ENCODE measurements around the gene BCKDHA. TPM values are rescaled to one million over a fixed set of nuclear protein-coding genes. Genes with fewer than 3 reads are reported as not detected.
A peak's percentile ranks its signal among the peaks of the same experiment; 100 is the strongest.

The BCKDHA gene
- total and polyA plus RNA-seq, 2 donors (not counting 3 experiments of a cell fraction or from before 2014, with no cell fraction given): 16.5 to 50.4 TPM

DNA sequence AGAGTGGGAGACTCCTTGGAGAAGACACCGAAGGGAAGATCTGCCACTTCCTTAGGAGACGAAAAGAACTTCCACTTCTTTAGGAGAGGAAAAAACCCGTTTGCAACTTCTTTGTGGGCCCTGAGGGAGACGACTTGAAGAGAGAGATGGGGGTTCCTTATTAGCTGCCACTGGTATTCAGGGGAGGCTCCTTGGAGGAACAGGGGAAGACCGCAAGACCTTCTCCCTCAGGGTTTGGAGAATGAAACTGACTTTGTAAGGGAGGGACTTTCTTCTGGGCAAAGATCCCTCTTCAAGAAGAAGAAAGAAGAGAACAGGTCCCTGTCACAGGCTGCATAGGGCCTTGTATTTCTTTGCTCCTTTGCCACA, 416 bp downstream of the BCKDHA start:
- peak overlapping the region; percentile 79 to 95 (median 81) for H3K4me3 ChIP-seq (replicated peaks in 1 of 3; ENCODE audit: insufficient read depth in 1 of 3, low read depth in 1 of 3, low read length in 3 of 3)
- intact Hi-C loops (cut with micrococcal nuclease) (no loop called here), dilution Hi-C loops (cut with MboI; ENCODE audit: extremely low pct_ligation_motif_present, low sequenced_read_pairs) (no loop called here)
- H3K9me1 ChIP-seq (replicated peaks; ENCODE audit: control insufficient read depth, extremely low read depth, insufficient read depth, low read length): no peaks in the 10 kb centered on the region
- TF ChIP-seq JUN (IDR thresholded peaks at IDR 0.05; ENCODE audit: borderline replicate concordance, insufficient read depth, insufficient read length, low read depth) (no peak), POLR2AphosphoS5 (IDR thresholded peaks at IDR 0.05; ENCODE audit: insufficient read depth, low read depth, low read length) (no peak), POLR2A (IDR thresholded peaks at IDR 0.05; ENCODE audit: low read depth, low read length) (no peak), GATA2 (IDR thresholded peaks at IDR 0.05; ENCODE audit: insufficient read depth, insufficient read length, low read depth, low read length) (no peak), FOS (IDR thresholded peaks at IDR 0.05; ENCODE audit: borderline replicate concordance, insufficient read depth, low read length) (no peak), MYC (IDR thresholded peaks at IDR 0.05; ENCODE audit: low read depth, low read length) (no peak)
- TF ChIP-seq, protein P1, sequence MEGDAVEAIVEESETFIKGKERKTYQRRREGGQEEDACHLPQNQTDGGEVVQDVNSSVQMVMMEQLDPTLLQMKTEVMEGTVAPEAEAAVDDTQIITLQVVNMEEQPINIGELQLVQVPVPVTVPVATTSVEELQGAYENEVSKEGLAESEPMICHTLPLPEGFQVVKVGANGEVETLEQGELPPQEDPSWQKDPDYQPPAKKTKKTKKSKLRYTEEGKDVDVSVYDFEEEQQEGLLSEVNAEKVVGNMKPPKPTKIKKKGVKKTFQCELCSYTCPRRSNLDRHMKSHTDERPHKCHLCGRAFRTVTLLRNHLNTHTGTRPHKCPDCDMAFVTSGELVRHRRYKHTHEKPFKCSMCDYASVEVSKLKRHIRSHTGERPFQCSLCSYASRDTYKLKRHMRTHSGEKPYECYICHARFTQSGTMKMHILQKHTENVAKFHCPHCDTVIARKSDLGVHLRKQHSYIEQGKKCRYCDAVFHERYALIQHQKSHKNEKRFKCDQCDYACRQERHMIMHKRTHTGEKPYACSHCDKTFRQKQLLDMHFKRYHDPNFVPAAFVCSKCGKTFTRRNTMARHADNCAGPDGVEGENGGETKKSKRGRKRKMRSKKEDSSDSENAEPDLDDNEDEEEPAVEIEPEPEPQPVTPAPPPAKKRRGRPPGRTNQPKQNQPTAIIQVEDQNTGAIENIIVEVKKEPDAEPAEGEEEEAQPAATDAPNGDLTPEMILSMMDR (IDR thresholded peaks at IDR 0.05; ENCODE audit: extremely low read depth in 1 of 2, insufficient read depth in 1 of 2, low read depth in 1 of 2, low read length in 2 of 2): no peak
- TF ChIP-seq, protein P2, sequence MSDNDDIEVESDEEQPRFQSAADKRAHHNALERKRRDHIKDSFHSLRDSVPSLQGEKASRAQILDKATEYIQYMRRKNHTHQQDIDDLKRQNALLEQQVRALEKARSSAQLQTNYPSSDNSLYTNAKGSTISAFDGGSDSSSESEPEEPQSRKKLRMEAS (IDR thresholded peaks at IDR 0.05; ENCODE audit: insufficient read depth, insufficient read length): no peak
- ChIA-PET CTCF (no interaction called here), POLR2A (interaction anchor here (0.6 kb wide), 1 partner anchor 33 kb away, joined by 3 read pairs; no protein-coding TSS in a partner anchor)
- no peaks in the 10 kb centered on the region for H3K27me3 ChIP-seq (ENCODE audit: control insufficient read depth in 2 of 2, insufficient read depth in 2 of 2, low read length in 2 of 2)
- peak overlapping the region; percentile 72 for H3K4me2 ChIP-seq (ENCODE audit: insufficient read depth, low read length)
- peak overlapping the region; percentile 94 for H3K9ac ChIP-seq (replicated peaks; ENCODE audit: extremely low read depth, insufficient read depth, low read length)
- H3K79me2 ChIP-seq (ENCODE audit: control insufficient read depth, insufficient read depth, low read length): peaks cover 6% of the 10 kb centered on the region
- H3K27ac ChIP-seq (ENCODE audit: insufficient read depth, low read depth, low read length): peak overlapping the region; percentile 93
- FAIRE-seq (no peak), DNase-seq (ENCODE audit: low read depth, low spot score) (no peak)
- no peaks in the 10 kb centered on the region for H3K9me3 ChIP-seq (replicated peaks; ENCODE audit: control insufficient read depth, insufficient read depth, low read length)
- peaks cover 34% of the 10 kb centered on the region for H3K4me1 ChIP-seq (ENCODE audit: control insufficient read depth, extremely low read depth, insufficient read depth, low read length)
- H3K36me3 ChIP-seq (ENCODE audit: control insufficient read depth in 2 of 2, extremely low read depth in 1 of 2, insufficient read depth in 2 of 2, low read length in 2 of 2): no peaks in the 10 kb centered on the region
- TSS peak; percentile 58 for BruUV-seq (replicated peaks)
- H2AFZ ChIP-seq (ENCODE audit: low read depth, low read length): peak overlapping the region; percentile 49
- H4K20me1 ChIP-seq (replicated peaks; ENCODE audit: control insufficient read depth, extremely low read depth, insufficient read depth, low read length): no peaks in the 10 kb centered on the region

All from endothelial cell of umbilical vein (primary cell).